ENCODE measurements around the gene CCM2.
A peak's percentile ranks its signal among the peaks of the same experiment; 100 is the strongest.
"Not testable (repeated sequence)": the region's sequence is repeated elsewhere in the genome, so short reads cannot be mapped to it uniquely, and the experiment has no call there.

CCM2 gene

DNA sequence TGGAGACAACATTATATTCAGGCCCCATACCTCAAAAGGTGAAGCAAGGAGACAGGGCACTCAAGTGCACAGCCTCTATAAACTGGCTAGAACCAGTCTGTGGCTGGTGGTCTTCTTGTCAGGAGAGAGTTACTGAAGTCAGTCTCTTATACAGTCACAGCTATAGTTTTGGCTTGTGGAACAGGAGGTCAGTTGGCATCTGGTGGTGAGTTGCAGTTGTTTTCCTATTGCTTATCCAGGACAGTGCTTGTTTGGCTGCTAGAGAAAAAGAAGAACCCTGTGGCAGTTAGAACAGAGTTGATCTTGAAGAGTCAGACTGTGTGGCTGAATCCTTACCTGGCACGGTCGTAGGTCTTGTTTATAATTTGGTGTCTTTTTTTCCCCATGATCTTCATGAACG is 17.3 kb downstream of the CCM2 start:
- no peak overlapping the region for H3K27ac Mint-ChIP-seq
- peaks cover 9% of the 10 kb centered on the region for H3K9me3 Mint-ChIP-seq
- no peak overlapping the region for H3K4me3 Mint-ChIP-seq
- peaks cover 16% of the 10 kb centered on the region for H3K4me1 Mint-ChIP-seq
- peaks cover 66% of the 10 kb centered on the region for H3K36me3 Mint-ChIP-seq (ENCODE audit: low read depth)
- TF ChIP-seq, protein P1, sequence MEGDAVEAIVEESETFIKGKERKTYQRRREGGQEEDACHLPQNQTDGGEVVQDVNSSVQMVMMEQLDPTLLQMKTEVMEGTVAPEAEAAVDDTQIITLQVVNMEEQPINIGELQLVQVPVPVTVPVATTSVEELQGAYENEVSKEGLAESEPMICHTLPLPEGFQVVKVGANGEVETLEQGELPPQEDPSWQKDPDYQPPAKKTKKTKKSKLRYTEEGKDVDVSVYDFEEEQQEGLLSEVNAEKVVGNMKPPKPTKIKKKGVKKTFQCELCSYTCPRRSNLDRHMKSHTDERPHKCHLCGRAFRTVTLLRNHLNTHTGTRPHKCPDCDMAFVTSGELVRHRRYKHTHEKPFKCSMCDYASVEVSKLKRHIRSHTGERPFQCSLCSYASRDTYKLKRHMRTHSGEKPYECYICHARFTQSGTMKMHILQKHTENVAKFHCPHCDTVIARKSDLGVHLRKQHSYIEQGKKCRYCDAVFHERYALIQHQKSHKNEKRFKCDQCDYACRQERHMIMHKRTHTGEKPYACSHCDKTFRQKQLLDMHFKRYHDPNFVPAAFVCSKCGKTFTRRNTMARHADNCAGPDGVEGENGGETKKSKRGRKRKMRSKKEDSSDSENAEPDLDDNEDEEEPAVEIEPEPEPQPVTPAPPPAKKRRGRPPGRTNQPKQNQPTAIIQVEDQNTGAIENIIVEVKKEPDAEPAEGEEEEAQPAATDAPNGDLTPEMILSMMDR (IDR thresholded peaks at IDR 0.05; ENCODE audit: unreplicated experiment in 3 of 3): no peak
- no peaks in the 10 kb centered on the region for H3K27me3 Mint-ChIP-seq (ENCODE audit: low read depth)

DNA sequence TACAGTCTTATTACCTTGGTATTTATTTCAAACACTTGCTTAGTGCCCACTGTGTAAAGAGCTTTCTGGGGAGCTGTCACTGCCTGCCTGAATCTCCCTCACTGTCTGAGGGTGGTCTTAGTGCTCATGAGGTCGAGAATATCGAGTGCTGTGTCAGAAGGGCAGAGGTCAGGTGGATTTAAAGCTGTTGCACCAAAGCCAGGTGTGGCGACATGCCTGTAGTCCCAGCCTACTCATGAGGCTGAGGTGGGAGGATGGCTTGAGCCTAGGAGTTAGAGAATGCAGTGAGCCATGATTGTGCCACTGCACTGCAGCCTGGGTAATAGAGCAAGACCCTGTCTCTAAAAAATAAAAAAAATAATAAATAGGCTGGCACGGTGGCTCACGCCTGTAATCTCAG is 20.9 kb downstream of the CCM2 start:
- Mint-ChIP-seq H3K27ac (peak overlapping the region in 1 of 3 experiments; percentile 48), H3K4me1 (peaks cover 7% of the 10 kb centered on the region), H3K4me3 (no peak overlapping the region), H3K36me3 (ENCODE audit: low read depth) (peaks cover 69% of the 10 kb centered on the region), H3K9me3 (peaks cover 21% of the 10 kb centered on the region), H3K27me3 (ENCODE audit: low read depth) (no peaks in the 10 kb centered on the region)
- TF ChIP-seq, protein P1 (IDR thresholded peaks at IDR 0.05; ENCODE audit: unreplicated experiment in 3 of 3): no peak

DNA sequence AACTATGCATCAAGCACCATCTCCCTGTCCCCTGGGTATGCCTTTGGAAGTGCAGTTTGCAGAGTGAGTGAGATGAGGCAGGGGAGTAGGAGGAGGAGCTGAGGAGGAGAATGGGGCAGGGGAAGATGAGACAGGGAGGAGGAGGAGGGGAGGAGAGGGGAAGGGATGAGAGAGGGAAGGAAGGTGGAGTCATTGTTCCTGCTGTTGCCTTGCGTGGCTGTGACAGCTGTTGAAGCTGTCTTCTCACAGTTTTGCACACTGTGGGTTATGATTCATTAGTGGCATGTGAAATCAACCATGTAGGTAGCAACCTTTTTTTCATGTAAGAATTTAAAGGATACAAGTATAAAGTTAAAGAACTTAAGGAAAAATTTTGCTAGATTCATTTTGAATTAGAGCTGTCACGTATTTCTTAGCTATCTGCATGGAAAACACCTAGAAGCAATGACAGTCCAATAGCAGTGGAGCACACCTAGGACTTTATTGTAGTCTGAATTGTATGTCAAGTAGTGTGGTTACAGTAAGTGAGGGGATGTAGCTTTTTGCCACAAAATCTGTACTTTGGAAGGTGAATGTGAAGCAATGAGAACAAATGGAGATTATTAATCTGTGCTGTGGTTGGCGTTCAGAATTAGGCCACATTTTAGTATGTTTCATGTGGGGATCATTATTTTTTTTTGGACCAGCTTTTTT is 21.7 kb downstream of the CCM2 start:
- Mint-ChIP-seq H3K9me3 (peaks cover 20% of the 10 kb centered on the region), H3K27ac (peak overlapping the region in 1 of 3 experiments; percentile 57), H3K4me3 (no peak overlapping the region), H3K4me1 (peaks cover 5% of the 10 kb centered on the region), H3K36me3 (ENCODE audit: low read depth) (peaks cover 67% of the 10 kb centered on the region), H3K27me3 (ENCODE audit: low read depth) (no peaks in the 10 kb centered on the region)
- TF ChIP-seq, protein P1 (IDR thresholded peaks at IDR 0.05; ENCODE audit: unreplicated experiment in 3 of 3): no peak

DNA sequence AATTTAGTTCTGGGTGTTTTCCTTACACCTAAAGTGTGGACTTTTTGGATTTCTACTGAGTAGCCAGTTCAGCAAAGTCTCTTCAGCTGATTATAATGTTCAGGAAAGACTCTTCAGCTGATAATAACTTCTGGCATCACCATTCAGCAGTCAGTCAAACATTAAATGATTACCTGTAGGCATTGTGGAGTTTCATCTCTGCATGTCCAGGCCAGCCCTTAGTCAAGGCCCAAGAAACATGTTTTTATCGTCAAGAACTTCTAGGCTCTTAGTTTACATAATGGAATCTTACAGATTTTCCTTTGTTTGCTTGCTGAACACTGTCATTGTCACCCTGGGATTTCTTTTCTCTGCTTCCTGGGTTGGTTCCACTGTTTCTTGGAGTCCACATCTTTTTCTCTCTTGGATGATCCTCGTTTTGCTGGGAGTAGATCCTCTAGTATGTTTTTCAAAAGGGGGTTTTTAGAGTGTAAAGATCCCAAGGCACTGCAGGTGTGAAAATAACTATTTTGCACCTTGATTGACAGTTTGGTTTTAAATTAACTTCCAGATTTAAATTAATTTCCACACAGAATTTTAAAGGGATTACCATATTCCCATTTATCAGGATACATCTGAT is 24.2 kb downstream of the CCM2 start:
- no peak overlapping the region for H3K27ac Mint-ChIP-seq
- H3K4me1 Mint-ChIP-seq: peaks cover 5% of the 10 kb centered on the region
- no peaks in the 10 kb centered on the region for H3K27me3 Mint-ChIP-seq (ENCODE audit: low read depth)
- H3K4me3 Mint-ChIP-seq: no peak overlapping the region
- TF ChIP-seq, protein P1 (IDR thresholded peaks at IDR 0.05; ENCODE audit: unreplicated experiment in 3 of 3): no peak
- H3K36me3 Mint-ChIP-seq (ENCODE audit: low read depth): peaks cover 57% of the 10 kb centered on the region
- H3K9me3 Mint-ChIP-seq: peaks cover 16% of the 10 kb centered on the region

DNA sequence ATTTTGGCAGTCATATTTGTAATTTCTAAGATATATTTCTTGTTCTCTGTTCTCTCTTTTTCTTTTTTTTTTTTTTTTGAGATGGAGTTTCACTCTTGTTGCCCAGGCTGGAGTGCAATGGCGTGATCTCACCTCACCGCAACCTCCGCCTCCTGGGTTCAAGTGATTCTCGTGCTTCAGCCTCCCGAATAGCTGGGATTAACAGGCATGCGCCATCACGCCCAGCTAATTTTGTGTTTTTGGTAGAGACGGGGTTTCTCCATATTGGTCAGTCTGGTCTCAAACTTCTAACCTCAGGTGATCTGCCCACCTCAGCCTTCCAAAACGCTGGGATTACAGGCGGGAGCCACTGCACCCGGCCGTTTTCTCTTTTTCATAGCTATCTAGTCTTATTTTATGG is 25.5 kb downstream of the CCM2 start:
- H3K9me3 Mint-ChIP-seq: peaks cover 16% of the 10 kb centered on the region
- H3K4me1 Mint-ChIP-seq; H3K27ac Mint-ChIP-seq; H3K27me3 Mint-ChIP-seq (ENCODE audit: low read depth); H3K4me3 Mint-ChIP-seq: not testable (repeated sequence)
- H3K36me3 Mint-ChIP-seq (ENCODE audit: low read depth): peaks cover 53% of the 10 kb centered on the region

DNA sequence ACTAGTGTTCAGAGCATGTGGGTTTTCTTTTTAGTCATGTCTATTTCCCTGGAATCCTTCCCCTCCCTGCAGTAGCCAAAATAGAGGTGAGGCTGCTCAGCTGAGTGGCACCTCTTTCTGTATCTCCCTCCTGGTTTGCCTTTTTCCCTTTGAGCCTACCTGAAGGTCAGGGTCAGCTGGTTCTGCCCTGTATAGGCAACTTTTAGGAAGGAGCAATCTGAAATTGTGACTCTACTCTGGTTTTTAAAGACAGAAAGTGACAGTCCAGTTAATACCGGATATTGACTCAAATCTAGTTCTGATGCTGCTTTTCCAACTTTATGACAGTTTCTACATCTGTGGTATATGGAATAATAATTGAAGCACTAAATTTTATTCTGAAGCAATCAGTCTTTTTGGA is 26.0 kb downstream of the CCM2 start:
- no peak overlapping the region for H3K27ac Mint-ChIP-seq
- H3K4me3 Mint-ChIP-seq: no peak overlapping the region
- H3K36me3 Mint-ChIP-seq (ENCODE audit: low read depth): peaks cover 49% of the 10 kb centered on the region
- peaks cover 16% of the 10 kb centered on the region for H3K9me3 Mint-ChIP-seq
- H3K27me3 Mint-ChIP-seq (ENCODE audit: low read depth): no peaks in the 10 kb centered on the region
- TF ChIP-seq, protein P1 (IDR thresholded peaks at IDR 0.05; ENCODE audit: unreplicated experiment in 3 of 3): no peak
- no peaks in the 10 kb centered on the region for H3K4me1 Mint-ChIP-seq

Data from nephron (organoid).